Breast epithelium (tissue), 3 donors: ENCODE data around the gene ASB7.

Experiments used
- CTCF ChIP-seq, 3 donors: fragments of 450-650 bp; IDR thresholded peaks; one replicate each; pipeline ENCODE4 v1.5.1; 2016 to 2017; ENCODE audit warnings: antibody characterized with exemption in 3 of 3, mild to moderate bottlenecking in 3 of 3, moderate library complexity in 3 of 3
- POLR2A ChIP-seq: fragments of 450-650 bp; IDR thresholded peaks from one replicate; pipeline ENCODE4 v1.6.1; 2016; ENCODE audit warnings: antibody characterized with exemption, mild to moderate bottlenecking, moderate library complexity

DNA sequence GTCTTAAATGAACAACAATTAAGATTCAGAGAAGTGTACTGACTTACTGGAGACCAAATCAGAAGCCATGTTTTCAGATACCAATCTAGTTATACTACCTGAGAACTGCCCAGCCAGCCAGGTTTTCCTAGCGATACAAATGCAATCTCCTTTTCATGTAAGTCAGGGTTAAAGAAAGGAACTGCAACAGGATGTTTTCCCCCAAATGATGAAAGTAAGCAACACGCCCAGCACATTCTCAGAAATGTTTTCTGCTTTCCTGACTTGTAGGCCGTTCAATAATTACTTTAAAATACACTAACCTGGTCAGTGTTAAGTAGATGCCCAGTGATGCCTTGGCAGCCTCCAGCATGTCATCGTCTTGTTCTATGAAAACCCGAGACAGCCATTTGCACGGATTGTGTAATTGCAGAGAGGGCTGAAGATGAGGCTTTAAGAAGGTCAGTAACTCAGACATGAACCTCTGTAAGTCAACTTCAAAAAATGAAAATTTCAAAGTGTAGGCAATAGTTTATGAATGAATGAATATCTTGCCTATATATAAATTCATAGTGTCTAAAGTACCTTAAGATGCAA lies 30.7 kb upstream of the ASB7 start:
- no peak for TF ChIP-seq CTCF (IDR thresholded peaks at IDR 0.05)
- TF ChIP-seq POLR2A = no peak
